ENCODE results near the gene RYR1.
"Not testable (repeated sequence)": the region's sequence is repeated elsewhere in the genome, so short reads cannot be mapped to it uniquely, and the experiment has no call there.

RYR1 gene

GRCh38 chr19:38472725-38473124, 39.2 kb downstream of the RYR1 start:
- not testable (repeated sequence) for H3K4me1 Mint-ChIP-seq (ENCODE audit: low read depth); H3K4me3 Mint-ChIP-seq; H3K36me3 Mint-ChIP-seq (ENCODE audit: low read depth); H3K9me3 Mint-ChIP-seq; H3K27me3 Mint-ChIP-seq; H3K27ac Mint-ChIP-seq; DNase-seq

GRCh38 chr19:38473201-38473600, 39.7 kb downstream of the RYR1 start:
- Mint-ChIP-seq H3K27me3 (peaks cover 4% of the 10 kb centered on the region), H3K27ac (no peak overlapping the region), H3K36me3 (ENCODE audit: low read depth) (no peaks in the 10 kb centered on the region), H3K4me1 (ENCODE audit: low read depth) (no peaks in the 10 kb centered on the region), H3K4me3 (no peak overlapping the region), H3K9me3 (no peaks in the 10 kb centered on the region)
- DNase-seq: no peak

GRCh38 chr19:38475176-38475575, 41.7 kb downstream of the RYR1 start:
- Mint-ChIP-seq H3K27me3 (peaks cover 4% of the 10 kb centered on the region), H3K36me3 (ENCODE audit: low read depth) (no peaks in the 10 kb centered on the region), H3K27ac (no peak overlapping the region), H3K4me1 (ENCODE audit: low read depth) (no peaks in the 10 kb centered on the region), H3K4me3 (no peak overlapping the region), H3K9me3 (no peaks in the 10 kb centered on the region)
- DNase-seq: no peak

- no peaks in the 10 kb centered on the region for H3K4me1 Mint-ChIP-seq (ENCODE audit: low read depth)
- no peak for DNase-seq
These were observed 44.9 kb downstream of the RYR1 start for GRCh38 chr19:38478273-38478971.

GRCh38 chr19:38482496-38482895, 49.0 kb downstream of the RYR1 start:
- H3K27me3 Mint-ChIP-seq: peaks cover 5% of the 10 kb centered on the region
- H3K9me3 Mint-ChIP-seq: no peaks in the 10 kb centered on the region
- no peaks in the 10 kb centered on the region for H3K4me1 Mint-ChIP-seq (ENCODE audit: low read depth)
- no peak overlapping the region for H3K27ac Mint-ChIP-seq
- H3K36me3 Mint-ChIP-seq (ENCODE audit: low read depth): no peaks in the 10 kb centered on the region
- no peak for DNase-seq
- H3K4me3 Mint-ChIP-seq: no peak overlapping the region

More at GRCh38 chr19:38478273-38478971, 44.9 kb downstream of the RYR1 start:
- Mint-ChIP-seq H3K9me3 (no peaks in the 10 kb centered on the region), H3K27me3 (peaks cover 3% of the 10 kb centered on the region), H3K36me3 (ENCODE audit: low read depth) (no peaks in the 10 kb centered on the region), H3K4me3 (no peak overlapping the region), H3K27ac (no peak overlapping the region)

GRCh38 chr19:38483016-38483630, 49.6 kb downstream of the RYR1 start:
- Mint-ChIP-seq H3K27me3 (peaks cover 6% of the 10 kb centered on the region), H3K9me3 (no peaks in the 10 kb centered on the region), H3K4me3 (no peak overlapping the region), H3K27ac (no peak overlapping the region), H3K36me3 (ENCODE audit: low read depth) (no peaks in the 10 kb centered on the region), H3K4me1 (ENCODE audit: low read depth) (no peaks in the 10 kb centered on the region)
- no peak for DNase-seq

- no peaks in the 10 kb centered on the region for H3K4me1 Mint-ChIP-seq (ENCODE audit: low read depth)
- H3K36me3 Mint-ChIP-seq (ENCODE audit: low read depth): no peaks in the 10 kb centered on the region
- DNase-seq: no peak
- H3K27me3 Mint-ChIP-seq: peaks cover 15% of the 10 kb centered on the region
- H3K4me3 Mint-ChIP-seq: no peak overlapping the region
- H3K27ac Mint-ChIP-seq: no peak overlapping the region
- H3K9me3 Mint-ChIP-seq: no peaks in the 10 kb centered on the region
These were observed 51.3 kb downstream of the RYR1 start for GRCh38 chr19:38484747-38485146.

- peaks cover 22% of the 10 kb centered on the region for H3K27me3 Mint-ChIP-seq
- H3K4me1 Mint-ChIP-seq (ENCODE audit: low read depth): no peaks in the 10 kb centered on the region
- no peak overlapping the region for H3K4me3 Mint-ChIP-seq
- H3K36me3 Mint-ChIP-seq (ENCODE audit: low read depth): no peaks in the 10 kb centered on the region
- H3K9me3 Mint-ChIP-seq: peaks cover 5% of the 10 kb centered on the region
- DNase-seq: no peak
- no peak overlapping the region for H3K27ac Mint-ChIP-seq
These were observed 52.2 kb downstream of the RYR1 start for GRCh38 chr19:38485541-38486285.

- Mint-ChIP-seq H3K36me3 (ENCODE audit: low read depth) (no peaks in the 10 kb centered on the region), H3K4me1 (ENCODE audit: low read depth) (no peaks in the 10 kb centered on the region), H3K9me3 (peaks cover 8% of the 10 kb centered on the region), H3K27ac (no peak overlapping the region), H3K4me3 (no peak overlapping the region), H3K27me3 (peaks cover 26% of the 10 kb centered on the region)
- DNase-seq: no peak
These were observed 53.3 kb downstream of the RYR1 start for GRCh38 chr19:38486731-38487336.

- no peaks in the 10 kb centered on the region for H3K4me1 Mint-ChIP-seq (ENCODE audit: low read depth)
- peaks cover 29% of the 10 kb centered on the region for H3K27me3 Mint-ChIP-seq
- no peak for DNase-seq
- no peak overlapping the region for H3K4me3 Mint-ChIP-seq
- no peaks in the 10 kb centered on the region for H3K36me3 Mint-ChIP-seq (ENCODE audit: low read depth)
- H3K27ac Mint-ChIP-seq: no peak overlapping the region
- peaks cover 8% of the 10 kb centered on the region for H3K9me3 Mint-ChIP-seq
These were observed 54.6 kb downstream of the RYR1 start for GRCh38 chr19:38488096-38488495.

GRCh38 chr19:38488776-38489481, 55.4 kb downstream of the RYR1 start:
- H3K4me3 Mint-ChIP-seq: no peak overlapping the region
- no peaks in the 10 kb centered on the region for H3K4me1 Mint-ChIP-seq (ENCODE audit: low read depth)
- no peaks in the 10 kb centered on the region for H3K36me3 Mint-ChIP-seq (ENCODE audit: low read depth)

GRCh38 chr19:38490861-38491260, 57.4 kb downstream of the RYR1 start:
- no peak overlapping the region for H3K4me3 Mint-ChIP-seq
- no peak for DNase-seq
- H3K9me3 Mint-ChIP-seq: peaks cover 8% of the 10 kb centered on the region
- peaks cover 29% of the 10 kb centered on the region for H3K27me3 Mint-ChIP-seq
- no peak overlapping the region for H3K27ac Mint-ChIP-seq
- H3K4me1 Mint-ChIP-seq (ENCODE audit: low read depth): no peaks in the 10 kb centered on the region
- no peaks in the 10 kb centered on the region for H3K36me3 Mint-ChIP-seq (ENCODE audit: low read depth)

More at GRCh38 chr19:38488776-38489481, 55.4 kb downstream of the RYR1 start:
- Mint-ChIP-seq H3K27me3 (peaks cover 29% of the 10 kb centered on the region), H3K27ac (no peak overlapping the region), H3K9me3 (peaks cover 8% of the 10 kb centered on the region)
- DNase-seq: no peak

GRCh38 chr19:38492181-38492813, 58.8 kb downstream of the RYR1 start:
- no peak for DNase-seq
- Mint-ChIP-seq H3K4me1 (ENCODE audit: low read depth) (no peaks in the 10 kb centered on the region), H3K36me3 (ENCODE audit: low read depth) (no peaks in the 10 kb centered on the region), H3K27ac (no peak overlapping the region), H3K27me3 (peaks cover 24% of the 10 kb centered on the region), H3K9me3 (peaks cover 8% of the 10 kb centered on the region), H3K4me3 (no peak overlapping the region)

GRCh38 chr19:38494379-38494778, 60.9 kb downstream of the RYR1 start:
- no peaks in the 10 kb centered on the region for H3K4me1 Mint-ChIP-seq (ENCODE audit: low read depth)
- H3K27me3 Mint-ChIP-seq: peaks cover 13% of the 10 kb centered on the region
- DNase-seq: no peak
- no peak overlapping the region for H3K4me3 Mint-ChIP-seq
- no peaks in the 10 kb centered on the region for H3K36me3 Mint-ChIP-seq (ENCODE audit: low read depth)
- peaks cover 8% of the 10 kb centered on the region for H3K9me3 Mint-ChIP-seq
- H3K27ac Mint-ChIP-seq: no peak overlapping the region
